ENCODE data around the gene PRPF8.

DNA sequence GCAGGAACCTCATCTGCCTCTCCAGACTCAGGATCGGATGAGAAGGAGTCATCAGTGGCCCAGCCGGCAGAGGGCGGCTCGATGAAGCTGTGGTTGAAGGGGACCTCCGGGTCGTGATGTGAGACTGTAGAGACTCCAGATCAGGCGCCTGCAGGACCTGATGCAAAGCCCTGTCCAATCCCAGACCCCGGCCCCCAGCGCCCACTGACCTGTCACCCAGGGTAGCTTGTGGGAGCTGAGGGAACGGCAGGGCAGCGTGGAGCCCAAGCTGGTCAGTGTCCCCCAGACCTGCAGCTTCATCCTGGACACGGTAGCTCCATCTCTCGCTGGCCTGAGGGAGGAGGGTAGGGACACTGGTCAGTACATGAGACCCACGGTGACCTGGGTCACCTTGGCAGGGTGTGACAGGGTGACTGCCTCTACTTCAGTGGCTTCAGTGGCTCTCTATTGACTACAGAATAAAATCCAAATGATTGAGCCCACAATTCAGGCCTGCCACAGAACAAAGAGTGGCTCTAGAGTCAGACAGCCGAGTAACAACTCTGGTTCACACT, 47.9 kb downstream of the PRPF8 start:
- TF ChIP-seq JUND (IDR thresholded peaks at IDR 0.05) (no peak), ELF1 (IDR thresholded peaks at IDR 0.05) (no peak), CTCF (IDR thresholded peaks at IDR 0.05) (no peak), POLR2AphosphoS5 (IDR thresholded peaks at IDR 0.05; ENCODE audit: low read depth, low read length) (no peak), RCOR1 (IDR thresholded peaks at IDR 0.05; ENCODE audit: low read length) (no peak), FOSL2 (IDR thresholded peaks at IDR 0.05; ENCODE audit: borderline replicate concordance, low read depth) (no peak), TAF1 (IDR thresholded peaks at IDR 0.05; ENCODE audit: borderline replicate concordance, low read depth, low read length) (no peak), RAD21 (IDR thresholded peaks at IDR 0.05; ENCODE audit: low read length) (no peak), REST (IDR thresholded peaks at IDR 0.05; ENCODE audit: low read depth, low read length) (no peak)
- TF ChIP-seq, protein P1, sequence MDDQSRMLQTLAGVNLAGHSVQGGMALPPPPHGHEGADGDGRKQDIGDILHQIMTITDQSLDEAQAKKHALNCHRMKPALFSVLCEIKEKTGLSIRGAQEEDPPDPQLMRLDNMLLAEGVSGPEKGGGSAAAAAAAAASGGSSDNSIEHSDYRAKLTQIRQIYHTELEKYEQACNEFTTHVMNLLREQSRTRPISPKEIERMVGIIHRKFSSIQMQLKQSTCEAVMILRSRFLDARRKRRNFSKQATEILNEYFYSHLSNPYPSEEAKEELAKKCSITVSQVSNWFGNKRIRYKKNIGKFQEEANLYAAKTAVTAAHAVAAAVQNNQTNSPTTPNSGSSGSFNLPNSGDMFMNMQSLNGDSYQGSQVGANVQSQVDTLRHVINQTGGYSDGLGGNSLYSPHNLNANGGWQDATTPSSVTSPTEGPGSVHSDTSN (IDR thresholded peaks at IDR 0.05): no peak
- TF ChIP-seq, protein P2, sequence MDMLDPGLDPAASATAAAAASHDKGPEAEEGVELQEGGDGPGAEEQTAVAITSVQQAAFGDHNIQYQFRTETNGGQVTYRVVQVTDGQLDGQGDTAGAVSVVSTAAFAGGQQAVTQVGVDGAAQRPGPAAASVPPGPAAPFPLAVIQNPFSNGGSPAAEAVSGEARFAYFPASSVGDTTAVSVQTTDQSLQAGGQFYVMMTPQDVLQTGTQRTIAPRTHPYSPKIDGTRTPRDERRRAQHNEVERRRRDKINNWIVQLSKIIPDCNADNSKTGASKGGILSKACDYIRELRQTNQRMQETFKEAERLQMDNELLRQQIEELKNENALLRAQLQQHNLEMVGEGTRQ (IDR thresholded peaks at IDR 0.05; ENCODE audit: borderline replicate concordance, low read depth, low read length): no peak
- TF ChIP-seq, protein P3, sequence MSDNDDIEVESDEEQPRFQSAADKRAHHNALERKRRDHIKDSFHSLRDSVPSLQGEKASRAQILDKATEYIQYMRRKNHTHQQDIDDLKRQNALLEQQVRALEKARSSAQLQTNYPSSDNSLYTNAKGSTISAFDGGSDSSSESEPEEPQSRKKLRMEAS (IDR thresholded peaks at IDR 0.05; ENCODE audit: low read depth): no peak
